Measurements from ENCODE around the gene PLD1. TPM values are rescaled to one million over a fixed set of nuclear protein-coding genes. Genes with fewer than 3 reads are reported as not detected.
"Not testable (repeated sequence)": the region's sequence is repeated elsewhere in the genome, so short reads cannot be mapped to it uniquely, and the experiment has no call there.

PLD1 gene
- total RNA-seq, 1 donor from 2014 or later: 13.9 TPM

GRCh38 chr3:171696805-171697204 lies 113.5 kb downstream of the PLD1 start:
- H3K4me3 Mint-ChIP-seq (ENCODE audit: unreplicated experiment): no peak overlapping the region
- H3K4me1 Mint-ChIP-seq (ENCODE audit: unreplicated experiment): peaks cover 11% of the 10 kb centered on the region
- no peak for DNase-seq (ENCODE audit: extremely low spot score, unreplicated experiment)
- H3K36me3 Mint-ChIP-seq (ENCODE audit: unreplicated experiment): peaks cover 27% of the 10 kb centered on the region
- TF ChIP-seq CTCF (IDR thresholded peaks at IDR 0.05): no peak
- no peaks in the 10 kb centered on the region for H3K27me3 Mint-ChIP-seq (ENCODE audit: unreplicated experiment)
- no peaks in the 10 kb centered on the region for H3K9me3 Mint-ChIP-seq (ENCODE audit: unreplicated experiment)
- no peak overlapping the region for H3K27ac Mint-ChIP-seq (ENCODE audit: unreplicated experiment)

- no peak overlapping the region for H3K4me3 Mint-ChIP-seq (ENCODE audit: unreplicated experiment)
- no peak for TF ChIP-seq CTCF (IDR thresholded peaks at IDR 0.05)
- peaks cover under 1% of the 10 kb centered on the region for H3K9me3 Mint-ChIP-seq (ENCODE audit: unreplicated experiment)
- H3K4me1 Mint-ChIP-seq (ENCODE audit: unreplicated experiment): peaks cover 11% of the 10 kb centered on the region
- DNase-seq (ENCODE audit: extremely low spot score, unreplicated experiment): no peak
- no peaks in the 10 kb centered on the region for H3K27me3 Mint-ChIP-seq (ENCODE audit: unreplicated experiment)
- H3K36me3 Mint-ChIP-seq (ENCODE audit: unreplicated experiment): peaks cover 34% of the 10 kb centered on the region
- H3K27ac Mint-ChIP-seq (ENCODE audit: unreplicated experiment): no peak overlapping the region
Observed at GRCh38 chr3:171695426-171695825, 114.9 kb downstream of the PLD1 start.

GRCh38 chr3:171694888-171695287 lies 115.4 kb downstream of the PLD1 start:
- peaks cover 37% of the 10 kb centered on the region for H3K36me3 Mint-ChIP-seq (ENCODE audit: unreplicated experiment)
- H3K9me3 Mint-ChIP-seq (ENCODE audit: unreplicated experiment): peaks cover 6% of the 10 kb centered on the region
- H3K27ac Mint-ChIP-seq (ENCODE audit: unreplicated experiment): no peak overlapping the region
- H3K4me3 Mint-ChIP-seq (ENCODE audit: unreplicated experiment): no peak overlapping the region
- H3K4me1 Mint-ChIP-seq (ENCODE audit: unreplicated experiment): peaks cover 10% of the 10 kb centered on the region
- no peak for DNase-seq (ENCODE audit: extremely low spot score, unreplicated experiment)
- no peak for TF ChIP-seq CTCF (IDR thresholded peaks at IDR 0.05)
- H3K27me3 Mint-ChIP-seq (ENCODE audit: unreplicated experiment): no peaks in the 10 kb centered on the region

GRCh38 chr3:171692551-171692950 lies 117.7 kb downstream of the PLD1 start:
- H3K9me3 Mint-ChIP-seq (ENCODE audit: unreplicated experiment); H3K4me3 Mint-ChIP-seq (ENCODE audit: unreplicated experiment); DNase-seq (ENCODE audit: extremely low spot score, unreplicated experiment); H3K27ac Mint-ChIP-seq (ENCODE audit: unreplicated experiment); H3K27me3 Mint-ChIP-seq (ENCODE audit: unreplicated experiment): not testable (repeated sequence)
- H3K4me1 Mint-ChIP-seq (ENCODE audit: unreplicated experiment): peaks cover 13% of the 10 kb centered on the region
- peaks cover 36% of the 10 kb centered on the region for H3K36me3 Mint-ChIP-seq (ENCODE audit: unreplicated experiment)

GRCh38 chr3:171691485-171691884 lies 118.8 kb downstream of the PLD1 start:
- Mint-ChIP-seq H3K27ac (ENCODE audit: unreplicated experiment) (no peak overlapping the region), H3K9me3 (ENCODE audit: unreplicated experiment) (peaks cover 6% of the 10 kb centered on the region), H3K27me3 (ENCODE audit: unreplicated experiment) (no peaks in the 10 kb centered on the region), H3K36me3 (ENCODE audit: unreplicated experiment) (peaks cover 36% of the 10 kb centered on the region), H3K4me1 (ENCODE audit: unreplicated experiment) (peaks cover 16% of the 10 kb centered on the region), H3K4me3 (ENCODE audit: unreplicated experiment) (no peak overlapping the region)
- DNase-seq (ENCODE audit: extremely low spot score, unreplicated experiment): no peak
- TF ChIP-seq CTCF (IDR thresholded peaks at IDR 0.05): no peak

- H3K4me3 Mint-ChIP-seq (ENCODE audit: unreplicated experiment): no peak overlapping the region
- no peak for DNase-seq (ENCODE audit: extremely low spot score, unreplicated experiment)
- no peak overlapping the region for H3K27ac Mint-ChIP-seq (ENCODE audit: unreplicated experiment)
- H3K36me3 Mint-ChIP-seq (ENCODE audit: unreplicated experiment): peaks cover 38% of the 10 kb centered on the region
- TF ChIP-seq CTCF (IDR thresholded peaks at IDR 0.05): no peak
- H3K9me3 Mint-ChIP-seq (ENCODE audit: unreplicated experiment): peaks cover 6% of the 10 kb centered on the region
- H3K27me3 Mint-ChIP-seq (ENCODE audit: unreplicated experiment): no peaks in the 10 kb centered on the region
- H3K4me1 Mint-ChIP-seq (ENCODE audit: unreplicated experiment): peaks cover 14% of the 10 kb centered on the region
Observed at GRCh38 chr3:171690281-171690680, 120.0 kb downstream of the PLD1 start.
